ENCODE measurements around the gene KRT6B.
"Not testable (repeated sequence)": the region's sequence is repeated elsewhere in the genome, so short reads cannot be mapped to it uniquely, and the experiment has no call there.

DNA sequence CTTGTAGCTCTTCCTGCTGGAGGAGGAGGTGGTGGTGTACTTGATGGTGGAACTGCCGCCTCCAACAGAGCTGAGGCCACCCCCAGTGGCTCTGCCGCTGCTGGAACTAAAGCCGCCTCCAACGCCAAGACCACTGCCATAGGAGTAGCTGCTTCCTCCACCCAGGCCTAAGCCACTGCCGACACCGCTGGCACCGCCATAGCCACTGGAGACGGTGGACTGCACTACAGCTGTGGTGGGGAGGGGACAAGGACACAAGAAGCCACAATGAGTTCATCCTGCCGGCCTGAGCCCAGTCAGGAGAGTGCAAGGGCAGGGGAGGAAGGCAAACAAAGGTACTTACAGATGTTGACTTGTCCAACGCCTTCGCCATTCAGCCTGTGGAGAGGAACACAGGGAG is 4.8 kb downstream of the KRT6B start:
- TF ChIP-seq EZH2 (IDR thresholded peaks at IDR 0.05; ENCODE audit: borderline replicate concordance, low read depth, low read length, severe bottlenecking); POLR2AphosphoS5 (IDR thresholded peaks at IDR 0.05; ENCODE audit: insufficient read depth, low read depth, low read length); POLR2A (IDR thresholded peaks at IDR 0.05; ENCODE audit: low read depth, low read length): not testable (repeated sequence)
- TF ChIP-seq, protein P1, sequence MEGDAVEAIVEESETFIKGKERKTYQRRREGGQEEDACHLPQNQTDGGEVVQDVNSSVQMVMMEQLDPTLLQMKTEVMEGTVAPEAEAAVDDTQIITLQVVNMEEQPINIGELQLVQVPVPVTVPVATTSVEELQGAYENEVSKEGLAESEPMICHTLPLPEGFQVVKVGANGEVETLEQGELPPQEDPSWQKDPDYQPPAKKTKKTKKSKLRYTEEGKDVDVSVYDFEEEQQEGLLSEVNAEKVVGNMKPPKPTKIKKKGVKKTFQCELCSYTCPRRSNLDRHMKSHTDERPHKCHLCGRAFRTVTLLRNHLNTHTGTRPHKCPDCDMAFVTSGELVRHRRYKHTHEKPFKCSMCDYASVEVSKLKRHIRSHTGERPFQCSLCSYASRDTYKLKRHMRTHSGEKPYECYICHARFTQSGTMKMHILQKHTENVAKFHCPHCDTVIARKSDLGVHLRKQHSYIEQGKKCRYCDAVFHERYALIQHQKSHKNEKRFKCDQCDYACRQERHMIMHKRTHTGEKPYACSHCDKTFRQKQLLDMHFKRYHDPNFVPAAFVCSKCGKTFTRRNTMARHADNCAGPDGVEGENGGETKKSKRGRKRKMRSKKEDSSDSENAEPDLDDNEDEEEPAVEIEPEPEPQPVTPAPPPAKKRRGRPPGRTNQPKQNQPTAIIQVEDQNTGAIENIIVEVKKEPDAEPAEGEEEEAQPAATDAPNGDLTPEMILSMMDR (IDR thresholded peaks at IDR 0.05; ENCODE audit: extremely low read depth in 1 of 2, insufficient read depth in 1 of 2, low read depth in 1 of 2, low read length in 2 of 2): not testable (repeated sequence)
- TF ChIP-seq, protein P2, sequence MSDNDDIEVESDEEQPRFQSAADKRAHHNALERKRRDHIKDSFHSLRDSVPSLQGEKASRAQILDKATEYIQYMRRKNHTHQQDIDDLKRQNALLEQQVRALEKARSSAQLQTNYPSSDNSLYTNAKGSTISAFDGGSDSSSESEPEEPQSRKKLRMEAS (IDR thresholded peaks at IDR 0.05; ENCODE audit: insufficient read depth, insufficient read length): not testable (repeated sequence)
